Measurements from ENCODE around the gene RAB11A.

DNA sequence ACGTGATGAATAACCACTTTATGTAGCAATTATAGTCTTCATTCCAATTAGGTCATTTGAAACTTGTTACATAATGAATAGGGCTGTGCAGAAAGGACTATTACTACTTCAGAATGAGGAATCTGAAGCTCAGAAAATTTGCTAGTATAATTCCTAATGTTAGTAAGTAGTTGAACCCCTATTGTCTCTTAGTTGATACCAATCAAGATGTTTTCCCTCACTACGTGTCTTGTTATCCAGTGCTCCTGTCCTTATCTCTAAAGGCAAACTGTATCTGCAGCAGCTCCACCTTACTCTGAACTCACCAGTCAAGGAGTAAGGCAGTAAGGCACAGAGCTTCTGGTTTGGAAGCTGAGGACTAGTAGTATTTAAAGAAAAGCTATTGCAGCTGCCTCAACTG, 32.0 kb downstream of the RAB11A start:
- TF ChIP-seq, protein P1, sequence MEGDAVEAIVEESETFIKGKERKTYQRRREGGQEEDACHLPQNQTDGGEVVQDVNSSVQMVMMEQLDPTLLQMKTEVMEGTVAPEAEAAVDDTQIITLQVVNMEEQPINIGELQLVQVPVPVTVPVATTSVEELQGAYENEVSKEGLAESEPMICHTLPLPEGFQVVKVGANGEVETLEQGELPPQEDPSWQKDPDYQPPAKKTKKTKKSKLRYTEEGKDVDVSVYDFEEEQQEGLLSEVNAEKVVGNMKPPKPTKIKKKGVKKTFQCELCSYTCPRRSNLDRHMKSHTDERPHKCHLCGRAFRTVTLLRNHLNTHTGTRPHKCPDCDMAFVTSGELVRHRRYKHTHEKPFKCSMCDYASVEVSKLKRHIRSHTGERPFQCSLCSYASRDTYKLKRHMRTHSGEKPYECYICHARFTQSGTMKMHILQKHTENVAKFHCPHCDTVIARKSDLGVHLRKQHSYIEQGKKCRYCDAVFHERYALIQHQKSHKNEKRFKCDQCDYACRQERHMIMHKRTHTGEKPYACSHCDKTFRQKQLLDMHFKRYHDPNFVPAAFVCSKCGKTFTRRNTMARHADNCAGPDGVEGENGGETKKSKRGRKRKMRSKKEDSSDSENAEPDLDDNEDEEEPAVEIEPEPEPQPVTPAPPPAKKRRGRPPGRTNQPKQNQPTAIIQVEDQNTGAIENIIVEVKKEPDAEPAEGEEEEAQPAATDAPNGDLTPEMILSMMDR (conservative IDR thresholded peaks at IDR 0.05 in 1 of 2, IDR thresholded peaks at IDR 0.05 in 1 of 2; ENCODE audit: low read depth in 1 of 2, low read length in 2 of 2): no peak
- no peak for TF ChIP-seq EZH2 (IDR thresholded peaks at IDR 0.05; ENCODE audit: low read length, missing control alignments)

All from fibroblast of lung (primary cell).